ENCODE data around the gene SV2A. TPM values are rescaled to one million over a fixed set of nuclear protein-coding genes. Genes with fewer than 3 reads are reported as not detected.
"Not testable (repeated sequence)": the region's sequence is repeated elsewhere in the genome, so short reads cannot be mapped to it uniquely, and the experiment has no call there.

The SV2A gene
- total RNA-seq, 1 donor from 2014 or later: 1.7 TPM

DNA sequence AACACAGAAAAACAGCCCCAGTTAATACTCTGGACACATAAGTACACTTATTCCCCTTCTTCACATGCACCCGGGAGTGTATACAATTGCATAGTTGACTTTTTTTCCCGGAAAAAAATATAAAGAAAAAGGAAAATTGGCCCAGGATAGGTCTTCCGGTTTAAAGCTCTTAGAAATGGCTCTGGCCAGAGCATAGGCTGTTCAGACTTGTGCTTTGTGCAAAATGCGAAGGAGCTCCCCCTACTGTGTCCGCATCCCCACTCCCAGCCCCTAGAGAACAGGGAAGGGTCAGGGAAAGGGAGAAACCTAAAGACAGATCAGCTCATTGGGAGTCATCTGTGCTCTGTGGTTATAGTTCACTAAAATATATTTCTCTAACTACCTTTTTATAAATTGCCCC lies 24.6 kb upstream of the SV2A start:
- no peak for DNase-seq
- peaks cover 17% of the 10 kb centered on the region for H3K4me1 ChIP-seq
- no peak overlapping the region for H3K27ac ChIP-seq
- ATAC-seq: peak; percentile 54
- intact Hi-C loops (cut with DNase I): no loop called here
- no peak overlapping the region for H3K4me3 ChIP-seq
- peaks cover 35% of the 10 kb centered on the region for H3K36me3 ChIP-seq
- H3K9me3 ChIP-seq: no peaks in the 10 kb centered on the region
- TF ChIP-seq, protein P1, sequence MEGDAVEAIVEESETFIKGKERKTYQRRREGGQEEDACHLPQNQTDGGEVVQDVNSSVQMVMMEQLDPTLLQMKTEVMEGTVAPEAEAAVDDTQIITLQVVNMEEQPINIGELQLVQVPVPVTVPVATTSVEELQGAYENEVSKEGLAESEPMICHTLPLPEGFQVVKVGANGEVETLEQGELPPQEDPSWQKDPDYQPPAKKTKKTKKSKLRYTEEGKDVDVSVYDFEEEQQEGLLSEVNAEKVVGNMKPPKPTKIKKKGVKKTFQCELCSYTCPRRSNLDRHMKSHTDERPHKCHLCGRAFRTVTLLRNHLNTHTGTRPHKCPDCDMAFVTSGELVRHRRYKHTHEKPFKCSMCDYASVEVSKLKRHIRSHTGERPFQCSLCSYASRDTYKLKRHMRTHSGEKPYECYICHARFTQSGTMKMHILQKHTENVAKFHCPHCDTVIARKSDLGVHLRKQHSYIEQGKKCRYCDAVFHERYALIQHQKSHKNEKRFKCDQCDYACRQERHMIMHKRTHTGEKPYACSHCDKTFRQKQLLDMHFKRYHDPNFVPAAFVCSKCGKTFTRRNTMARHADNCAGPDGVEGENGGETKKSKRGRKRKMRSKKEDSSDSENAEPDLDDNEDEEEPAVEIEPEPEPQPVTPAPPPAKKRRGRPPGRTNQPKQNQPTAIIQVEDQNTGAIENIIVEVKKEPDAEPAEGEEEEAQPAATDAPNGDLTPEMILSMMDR (IDR thresholded peaks at IDR 0.05): peak; percentile 34
- no peaks in the 10 kb centered on the region for H3K27me3 ChIP-seq

DNA sequence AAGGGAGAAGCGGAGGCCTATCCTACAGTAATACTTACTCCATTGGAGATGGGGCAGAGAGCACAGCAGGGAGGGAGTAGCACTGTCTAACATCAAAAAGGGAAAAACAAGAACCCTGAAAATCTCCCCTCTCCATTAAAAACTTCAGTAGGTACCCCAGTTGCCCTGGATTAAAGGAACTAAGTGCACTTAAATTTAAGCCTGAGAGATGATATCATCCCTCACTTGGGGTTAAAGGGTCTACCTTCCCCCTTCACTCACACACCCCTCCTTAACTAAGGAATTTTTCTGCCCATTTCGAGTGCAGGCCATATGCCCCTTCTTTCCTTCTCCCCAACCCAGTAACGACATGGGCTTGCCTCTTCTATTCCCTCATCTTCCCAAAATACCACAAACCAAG lies 22.8 kb upstream of the SV2A start:
- TF ChIP-seq, protein P1 (IDR thresholded peaks at IDR 0.05): no peak
- no peak for ATAC-seq
- peaks cover 17% of the 10 kb centered on the region for H3K36me3 ChIP-seq
- DNase-seq: no peak
- H3K27me3 ChIP-seq: no peaks in the 10 kb centered on the region
- H3K9me3 ChIP-seq: no peaks in the 10 kb centered on the region
- H3K27ac ChIP-seq: no peak overlapping the region
- H3K4me3 ChIP-seq: no peak overlapping the region
- intact Hi-C loops (cut with DNase I): no loop called here
- H3K4me1 ChIP-seq: peaks cover 23% of the 10 kb centered on the region

DNA sequence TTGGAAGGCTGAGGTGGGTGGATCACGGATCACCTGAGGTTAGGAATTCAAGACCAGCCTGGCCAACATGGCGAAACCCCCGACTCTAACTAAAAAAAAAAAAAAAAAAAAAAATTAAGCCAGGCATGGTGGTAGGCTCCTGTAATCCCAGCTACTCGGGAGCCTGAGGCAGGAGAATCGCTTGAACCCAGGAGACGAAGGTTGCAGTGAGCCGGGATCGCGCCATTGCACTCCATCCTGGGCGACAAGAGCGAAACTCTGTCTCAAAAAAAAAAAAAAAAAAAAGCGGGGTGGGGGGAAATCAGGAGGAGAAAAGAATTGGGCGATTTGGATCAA lies 21.0 kb upstream of the SV2A start:
- H3K9me3 ChIP-seq; ATAC-seq; H3K36me3 ChIP-seq; DNase-seq; H3K27me3 ChIP-seq; intact Hi-C loops (cut with DNase I): not testable (repeated sequence)
- peak overlapping the region; percentile 2 for H3K4me3 ChIP-seq
- peaks cover 23% of the 10 kb centered on the region for H3K4me1 ChIP-seq
- H3K27ac ChIP-seq: peak overlapping the region; percentile 67

DNA sequence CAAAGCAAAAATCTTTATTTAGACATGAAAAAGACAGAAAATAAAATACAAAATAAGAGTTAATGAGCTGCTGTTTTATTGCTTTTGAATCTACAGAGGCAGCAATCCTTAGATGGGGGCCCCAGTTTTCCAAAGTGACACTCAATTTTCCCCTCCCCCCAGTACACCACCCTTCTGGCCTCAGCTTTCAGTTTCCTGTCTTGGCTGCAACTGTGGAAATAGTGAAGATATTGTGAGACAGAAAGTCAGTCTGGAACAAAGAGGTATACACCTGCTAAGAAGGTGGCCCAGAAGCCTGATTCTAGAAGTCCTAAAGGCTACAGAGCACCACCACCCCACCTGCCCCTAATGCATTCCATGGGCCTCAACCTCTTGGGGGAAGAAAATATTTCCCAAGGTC lies 20.1 kb upstream of the SV2A start:
- intact Hi-C loops (cut with DNase I): no loop called here
- H3K27ac ChIP-seq: no peak overlapping the region
- H3K9me3 ChIP-seq: no peaks in the 10 kb centered on the region
- ATAC-seq (no peak), DNase-seq (no peak)
- TF ChIP-seq, protein P1 (IDR thresholded peaks at IDR 0.05): no peak
- peaks cover 23% of the 10 kb centered on the region for H3K4me1 ChIP-seq
- H3K4me3 ChIP-seq: no peak overlapping the region
- no peaks in the 10 kb centered on the region for H3K36me3 ChIP-seq
- H3K27me3 ChIP-seq: no peaks in the 10 kb centered on the region

DNA sequence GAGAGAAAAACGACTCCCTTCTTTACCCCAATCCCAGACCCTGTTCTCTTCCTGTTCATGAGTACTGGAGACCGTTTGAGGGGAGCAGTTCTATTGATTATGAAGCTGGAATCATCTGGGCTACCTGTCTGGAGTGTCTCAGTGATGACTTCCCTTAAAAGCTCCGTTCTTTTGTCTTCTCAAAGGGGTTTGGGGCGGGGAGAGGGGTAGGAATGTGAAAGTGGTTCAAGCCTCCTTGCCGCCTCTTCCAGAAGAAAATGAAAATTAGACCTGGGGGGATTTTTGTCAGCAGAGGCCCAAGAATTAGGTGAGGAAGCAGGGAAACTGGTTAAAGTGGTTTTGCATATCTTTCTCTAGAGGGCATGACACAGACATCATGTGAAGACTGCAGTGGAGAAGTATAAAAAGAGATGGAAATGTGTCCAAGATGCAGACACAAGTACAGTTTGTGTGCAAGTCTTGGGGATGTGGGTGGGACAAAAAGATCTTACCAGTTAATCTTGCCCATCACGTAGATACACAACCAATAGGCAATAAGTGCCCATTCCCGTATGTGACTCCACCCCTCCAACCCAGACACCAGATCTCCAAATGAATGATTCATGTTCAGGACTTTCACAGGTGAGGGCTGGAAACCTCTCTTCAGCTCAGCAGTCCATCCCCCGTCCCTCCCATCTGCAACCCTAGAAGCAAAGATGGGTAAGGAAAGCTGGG lies 19.5 kb upstream of the SV2A start:
- no peaks in the 10 kb centered on the region for H3K9me3 ChIP-seq
- H3K27me3 ChIP-seq: no peaks in the 10 kb centered on the region
- no peaks in the 10 kb centered on the region for H3K36me3 ChIP-seq
- no peak for DNase-seq
- peak overlapping the region; percentile 53 for H3K4me3 ChIP-seq
- no peak overlapping the region for H3K27ac ChIP-seq
- H3K4me1 ChIP-seq: peaks cover 23% of the 10 kb centered on the region
- intact Hi-C loops (cut with DNase I): no loop called here
- peak; percentile 26 for ATAC-seq
- TF ChIP-seq, protein P1 (IDR thresholded peaks at IDR 0.05): no peak

DNA sequence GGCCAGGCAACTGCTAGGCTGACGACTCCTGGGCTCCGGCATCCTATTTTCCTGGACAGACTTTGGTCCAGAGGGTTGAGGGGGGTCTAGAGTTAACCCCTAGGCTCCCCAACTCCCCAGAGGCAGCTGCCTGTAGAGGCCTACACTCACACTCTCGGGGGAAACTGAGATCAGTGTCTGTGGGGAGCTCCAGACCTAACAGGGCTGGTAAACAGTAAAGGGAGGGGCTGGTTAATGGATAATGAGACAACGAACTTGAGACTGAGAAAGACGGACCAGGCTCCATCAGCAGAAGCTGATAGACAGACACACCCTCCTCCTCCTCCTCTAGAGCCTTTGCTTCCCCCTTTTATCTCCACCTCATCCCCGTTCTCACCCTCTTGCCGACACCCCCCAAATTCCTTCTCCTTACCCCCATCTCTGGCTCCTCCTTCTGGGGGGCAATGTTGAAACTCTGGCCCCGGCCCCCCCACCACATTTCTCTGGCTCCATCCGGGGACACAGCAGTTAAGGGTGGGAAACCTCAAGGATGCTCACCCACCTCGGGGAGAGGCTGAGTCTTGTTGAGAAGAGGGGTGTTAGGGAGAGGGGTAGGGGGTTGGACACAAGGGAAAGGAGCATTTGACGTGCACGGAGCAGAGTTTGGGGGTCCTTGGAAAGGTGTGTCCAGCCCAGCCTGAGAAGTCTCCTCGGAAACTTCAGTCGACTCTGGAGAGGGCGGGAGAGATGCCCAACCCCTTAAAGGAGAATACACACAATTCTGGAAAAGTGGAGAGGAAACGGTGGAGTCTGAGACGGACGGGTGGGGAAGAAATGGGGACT lies 18.7 kb upstream of the SV2A start, which contains the start of gene MTMR11:
MTMR11 (minus strand) TSS at position 710 of the 822 bp plus-strand sequence; CDS start at position 478, 232 bp downstream.
- Histone ChIP-seq H3K4me3 (peak within 1 kb of the TSS; percentile 53), H3K36me3 (no peaks in the 10 kb centered on the region), H3K9me3 (no peaks in the 10 kb centered on the region), H3K27me3 (no peaks in the 10 kb centered on the region), H3K27ac (no peak within 1 kb of the TSS), H3K4me1 (peaks cover 23% of the 10 kb centered on the region)
- ATAC-seq: peak; percentile 33
- TF ChIP-seq, protein P1 (IDR thresholded peaks at IDR 0.05): no peak
- intact Hi-C loops (cut with DNase I): no loop called here
- DNase-seq: no peak
